Muscle of back (tissue), 11 donors: ENCODE measurements around the gene NOS1AP. TPM values are rescaled to one million over a fixed set of nuclear protein-coding genes. Genes with fewer than 3 reads are reported as not detected.

Experiments used
- DNase-seq, 3 donors: peaks; one replicate each; pipeline versions ENCODE4 v3.0.0 to v3.0.0-alpha.2; 2013
- polyA plus RNA-seq, 10 donors: library from polyadenylated mRNA; unstranded; fragments of 120-200 nt; gene quantifications; one replicate each; pipeline ENCODE4 v1.2.1, GENCODE V29; 2013; ENCODE audit not compliant: insufficient read length in 10 of 10

NOS1AP gene
- polyA plus RNA-seq, 10 donors = 0.45 to 0.89 (median 0.56) TPM

DNA sequence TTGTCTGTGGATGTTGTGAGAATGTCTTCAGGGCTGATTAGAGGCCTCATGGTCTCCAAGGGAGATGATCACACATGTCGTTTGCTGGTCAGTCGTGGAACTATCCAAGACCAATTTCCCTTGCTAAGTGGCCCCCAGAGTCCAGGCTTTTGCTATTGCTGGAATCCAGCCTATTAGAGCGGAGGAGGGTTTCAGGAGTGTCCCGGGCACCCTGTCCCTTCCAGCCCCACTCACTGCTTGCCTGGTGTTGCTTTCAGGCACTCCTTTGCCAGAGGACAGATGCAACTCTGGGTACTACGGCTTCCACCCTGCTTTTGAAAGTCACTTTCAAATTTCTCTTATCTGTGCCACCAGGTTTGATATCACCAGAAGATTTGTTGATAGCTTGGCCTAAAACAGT, 149.1 kb downstream of the NOS1AP start:
- no peak for DNase-seq

DNA sequence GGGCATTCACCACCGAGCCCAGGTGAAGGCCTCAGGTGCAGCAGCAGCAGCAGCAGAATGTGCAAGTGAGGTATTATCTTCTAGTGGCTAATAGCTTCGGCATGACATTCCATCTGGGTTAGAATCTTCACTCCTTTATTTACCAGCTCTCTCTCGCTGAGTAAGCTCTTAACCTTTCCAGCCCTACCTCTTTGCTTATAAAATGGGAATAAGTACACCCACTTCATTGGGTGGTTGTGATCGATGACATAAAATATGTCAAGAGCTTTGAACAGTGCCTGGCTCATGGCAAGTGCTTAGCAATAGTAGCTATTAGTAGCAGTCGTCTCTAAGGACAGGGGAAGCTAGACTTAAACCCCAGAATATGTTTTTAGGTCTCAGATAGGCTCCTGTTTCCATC, 149.5 kb downstream of the NOS1AP start:
- DNase-seq = no peak

DNA sequence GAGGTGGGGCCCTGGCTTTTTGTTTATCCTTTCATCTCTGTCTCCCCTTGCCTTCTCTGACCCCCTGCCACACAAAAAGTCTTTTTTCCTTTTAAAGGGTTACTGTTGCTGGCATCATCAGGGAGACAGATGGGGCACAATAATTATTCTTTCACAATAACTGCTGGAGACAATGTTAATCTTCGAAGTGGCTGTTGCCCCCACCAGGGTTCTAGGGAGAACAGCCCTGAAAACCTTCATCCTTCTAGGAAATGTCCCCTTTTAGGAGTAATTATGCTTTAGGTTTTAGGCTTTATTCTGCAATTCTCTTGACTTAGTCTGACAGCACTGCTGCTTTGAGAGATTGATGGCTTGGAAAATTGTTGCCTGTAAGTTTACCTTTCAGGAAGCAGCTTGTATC, 150.0 kb downstream of the NOS1AP start:
- no peak for DNase-seq

DNA sequence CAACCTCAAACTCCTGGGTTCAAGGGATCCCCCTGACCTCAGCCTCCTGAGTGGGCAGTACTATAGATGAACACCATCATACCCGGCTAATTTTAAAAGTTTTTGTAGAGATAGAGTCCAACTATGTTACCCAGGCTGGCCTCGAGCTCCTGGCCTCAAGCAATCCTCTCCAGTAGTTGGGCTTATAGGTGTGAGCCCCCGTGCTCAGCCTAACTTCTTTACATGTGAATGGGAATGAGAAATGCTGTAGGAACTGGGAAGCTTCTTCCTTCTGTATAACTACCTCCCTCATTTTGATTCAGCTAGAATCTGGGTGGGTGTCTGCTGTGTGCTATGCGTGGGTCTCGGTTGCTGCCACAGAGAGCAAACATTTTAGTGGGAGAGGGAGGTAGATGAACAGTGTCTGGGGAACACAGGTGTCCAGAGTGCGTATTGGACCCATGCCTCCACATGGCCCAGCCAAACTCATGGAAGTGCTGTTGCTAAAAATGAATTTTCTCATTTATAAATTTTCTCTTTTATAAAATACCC, 150.6 kb downstream of the NOS1AP start:
- no peak for DNase-seq

DNA sequence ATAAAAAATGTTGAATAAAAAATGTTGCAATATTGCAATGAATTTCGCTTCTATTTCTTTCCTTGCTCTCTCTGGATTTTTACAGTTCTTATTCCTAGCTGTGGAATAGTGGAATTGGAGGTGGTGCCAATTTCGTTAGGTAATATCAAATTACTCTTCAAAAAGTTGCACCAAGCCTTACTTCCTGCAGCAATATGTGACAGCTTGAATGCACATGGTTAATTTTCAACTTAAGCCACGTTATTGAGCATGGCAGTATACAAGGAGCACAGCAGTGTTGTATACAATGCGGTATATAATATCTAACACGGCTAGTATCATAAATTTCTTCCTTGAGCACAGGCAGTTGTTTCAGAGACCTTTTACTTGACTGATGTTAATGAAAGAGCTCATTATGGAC, 152.5 kb downstream of the NOS1AP start:
- DNase-seq = no peak

DNA sequence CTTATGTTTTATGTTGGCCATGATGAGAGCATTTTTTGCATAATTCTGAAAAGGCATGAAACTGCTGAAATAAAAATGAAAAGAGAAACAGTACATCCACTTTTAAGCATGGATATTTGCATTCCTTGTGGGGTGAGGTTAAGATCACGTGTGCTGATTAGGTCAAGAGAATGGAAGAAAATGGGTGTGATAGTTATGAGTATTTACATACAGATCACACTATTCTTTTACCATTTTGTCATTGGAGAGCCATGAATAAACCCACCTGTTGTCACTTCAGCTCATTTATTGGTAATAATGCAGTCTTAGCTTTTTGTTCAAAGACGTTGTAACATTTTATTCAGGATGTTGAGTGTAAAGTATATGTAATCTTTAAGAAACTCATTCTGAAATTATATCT, 153.2 kb downstream of the NOS1AP start:
- no peak for DNase-seq

DNA sequence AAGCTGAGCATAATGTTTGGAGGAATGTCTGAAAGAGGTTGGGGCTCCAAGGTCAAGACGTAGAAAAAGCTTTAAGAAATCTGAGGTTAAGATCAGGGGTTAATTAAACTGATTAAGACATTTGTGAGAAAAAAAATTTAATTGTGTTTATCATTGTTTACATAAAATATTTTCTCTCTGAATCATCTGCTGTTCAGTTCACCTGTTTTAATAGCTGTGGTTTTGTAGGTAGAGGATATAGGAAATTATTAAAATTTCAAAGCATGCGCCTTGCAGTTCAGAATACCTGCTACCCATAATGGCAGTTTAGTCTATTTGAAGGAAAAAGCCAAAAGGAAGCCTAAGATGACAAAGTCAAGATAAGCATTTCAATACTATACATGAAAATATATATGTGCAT, 154.0 kb downstream of the NOS1AP start:
- no peak for DNase-seq

DNA sequence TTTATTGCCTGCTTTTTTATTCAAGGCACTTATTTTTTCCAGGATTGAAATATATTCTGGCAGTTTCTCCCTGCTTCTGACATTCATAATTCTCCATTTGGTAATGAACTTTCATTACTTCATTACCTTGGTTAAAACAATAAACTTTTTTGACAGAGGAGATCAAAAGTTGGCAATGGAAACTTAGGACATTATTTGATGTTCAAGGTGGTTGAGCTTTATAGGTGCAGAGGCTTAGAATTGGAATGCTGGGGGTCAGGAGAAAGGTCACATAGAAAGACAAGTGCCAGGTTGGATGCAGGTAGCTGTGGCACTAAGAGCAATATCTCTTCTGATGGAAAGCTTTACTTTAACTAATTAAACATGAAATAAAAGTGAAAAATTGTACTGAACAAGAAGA, 154.8 kb downstream of the NOS1AP start:
- DNase-seq = no peak

DNA sequence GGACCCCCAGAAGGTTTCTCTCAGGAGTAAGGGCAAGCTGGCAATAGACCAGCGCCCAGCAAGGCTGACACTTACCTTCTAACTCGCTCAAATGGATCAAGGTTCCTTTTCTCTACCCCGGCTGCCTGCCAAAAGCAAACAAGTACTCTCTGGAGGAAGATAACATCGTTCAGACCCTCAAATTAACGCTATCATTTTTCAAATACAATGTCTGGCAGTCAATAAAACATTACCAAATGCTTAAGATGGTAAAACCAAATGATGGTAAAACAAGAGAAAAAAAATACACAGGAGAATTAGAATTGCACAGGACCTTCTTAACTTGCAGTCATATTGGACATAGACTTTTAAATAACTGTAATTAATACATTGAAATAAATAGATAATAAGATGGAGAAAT, 159.1 kb downstream of the NOS1AP start:
- no peak for DNase-seq

DNA sequence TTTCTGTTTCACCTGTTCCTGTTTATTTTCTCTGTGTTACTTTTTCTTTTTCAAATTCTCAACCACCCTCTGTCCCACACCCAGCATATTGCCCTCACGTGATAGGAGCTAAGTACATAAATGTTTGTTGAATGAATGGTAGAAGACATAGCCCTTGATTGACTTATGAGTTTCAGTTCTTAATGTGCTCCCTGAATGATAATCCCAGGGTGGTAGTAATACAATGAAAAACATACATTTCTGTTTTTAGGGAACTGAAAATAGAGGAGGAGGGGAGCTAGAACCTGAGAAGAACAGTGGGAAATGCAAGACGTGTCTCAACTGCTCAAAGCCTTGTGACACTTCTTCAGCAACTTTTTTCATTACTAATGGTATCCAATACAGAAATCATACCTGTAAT, 160.1 kb downstream of the NOS1AP start:
- DNase-seq = no peak

DNA sequence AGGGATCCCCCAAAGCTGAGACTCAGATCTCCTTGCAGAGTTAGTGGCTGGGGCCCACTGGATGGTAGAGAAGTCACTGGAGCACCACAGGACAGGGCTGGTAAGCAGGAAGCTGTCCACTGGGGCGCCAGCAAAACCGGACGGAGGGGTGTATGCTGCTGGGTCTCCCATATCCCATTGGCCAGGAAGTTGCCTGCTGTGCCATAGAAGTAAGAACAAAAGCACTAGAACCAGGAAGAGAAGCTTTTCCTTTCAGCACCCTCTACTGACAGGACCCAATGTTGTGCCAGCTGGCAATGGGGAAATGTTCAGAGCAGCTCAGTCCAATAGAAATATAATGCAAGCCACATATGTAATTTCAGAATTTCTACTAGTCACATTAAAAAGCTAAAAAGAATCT, 160.6 kb downstream of the NOS1AP start:
- no peak for DNase-seq

DNA sequence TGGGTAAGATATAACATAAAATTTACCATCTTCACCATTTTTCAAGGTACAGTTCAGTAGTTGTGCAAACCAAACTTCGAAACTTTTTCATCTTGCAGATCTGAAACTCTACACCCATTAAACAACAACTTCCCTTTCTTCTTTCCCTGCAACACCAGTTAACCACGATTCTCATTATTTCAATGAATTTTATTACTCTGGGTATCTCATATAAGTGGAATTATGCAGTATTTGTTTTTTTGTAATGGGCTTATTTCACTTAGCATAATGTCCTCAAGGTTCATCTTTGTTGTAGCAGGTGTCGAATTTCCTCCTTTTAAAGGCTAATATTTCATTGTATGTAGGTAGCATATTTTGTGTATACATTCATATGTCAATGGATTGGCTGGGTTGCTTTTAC, 161.0 kb downstream of the NOS1AP start:
- DNase-seq = no peak

DNA sequence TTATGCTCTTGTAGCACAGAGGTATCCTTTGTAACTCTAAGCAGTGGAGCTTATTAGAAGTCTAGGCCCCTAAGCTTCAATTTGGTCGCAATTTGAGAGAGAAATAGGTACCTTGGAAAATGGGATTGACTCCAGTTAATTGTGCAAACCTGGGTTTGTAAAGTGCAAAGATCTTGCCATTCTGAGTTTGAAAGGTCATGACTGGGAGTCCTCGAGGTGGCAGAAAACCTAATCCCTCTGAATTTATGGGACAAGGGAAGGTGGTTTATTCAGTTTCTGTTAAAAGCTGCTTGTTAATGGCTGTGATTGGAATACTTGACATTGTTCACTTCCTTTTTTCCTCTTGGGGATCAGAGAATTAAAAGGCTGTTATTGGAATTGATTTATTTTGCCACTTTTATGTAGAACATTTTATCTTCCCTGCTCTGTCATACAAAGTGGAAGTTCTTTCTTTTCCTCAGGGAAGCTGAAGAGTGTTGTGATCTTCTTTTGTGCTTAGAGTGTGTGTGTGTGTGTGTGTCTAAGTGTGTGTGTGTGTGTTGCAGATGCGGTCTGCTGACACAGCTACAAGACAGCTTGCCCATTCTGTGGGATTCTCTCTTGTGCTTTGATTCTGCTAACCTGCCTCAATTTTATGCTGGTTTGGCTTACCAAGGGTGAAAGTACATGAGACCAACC, 162.7 kb downstream of the NOS1AP start:
- no peak for DNase-seq

DNA sequence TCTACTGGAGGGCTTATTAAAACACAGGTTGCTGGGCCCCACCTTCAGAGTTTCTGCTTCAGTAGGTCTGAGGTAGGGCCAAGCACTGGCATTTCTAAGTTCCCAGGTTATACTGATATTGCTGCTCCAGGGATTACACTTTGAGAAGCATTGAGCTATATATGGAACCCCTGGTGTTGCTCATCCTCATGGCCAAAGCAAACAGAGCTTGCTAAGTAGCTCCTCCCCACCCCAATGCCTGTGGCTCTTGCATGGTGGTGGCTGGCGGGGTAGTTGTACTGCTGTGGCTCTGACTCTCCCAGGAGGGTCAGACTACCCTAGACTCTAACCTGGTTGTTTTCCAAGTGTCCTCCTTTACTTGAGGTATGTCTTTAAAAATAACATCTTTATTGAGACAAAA, 163.6 kb downstream of the NOS1AP start:
- no peak for DNase-seq

DNA sequence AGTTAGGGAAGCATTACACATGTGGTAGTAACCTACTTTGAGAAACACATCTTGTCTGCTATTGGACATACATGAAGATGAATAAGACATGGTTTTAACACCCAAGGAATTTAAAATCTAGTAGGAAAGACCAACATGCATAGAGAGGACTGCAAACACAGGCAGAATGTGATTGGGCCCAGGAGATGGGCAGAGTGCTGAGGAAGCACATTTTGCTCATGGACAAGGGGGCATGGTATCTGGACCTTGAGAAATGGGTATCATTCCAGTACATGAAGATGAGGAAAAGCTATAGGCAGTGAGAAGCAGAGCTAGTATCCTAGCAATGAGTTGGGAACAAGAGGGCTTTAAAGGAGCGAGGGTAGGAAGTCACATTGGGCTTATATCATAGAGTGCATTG, 164.4 kb downstream of the NOS1AP start:
- no peak for DNase-seq

DNA sequence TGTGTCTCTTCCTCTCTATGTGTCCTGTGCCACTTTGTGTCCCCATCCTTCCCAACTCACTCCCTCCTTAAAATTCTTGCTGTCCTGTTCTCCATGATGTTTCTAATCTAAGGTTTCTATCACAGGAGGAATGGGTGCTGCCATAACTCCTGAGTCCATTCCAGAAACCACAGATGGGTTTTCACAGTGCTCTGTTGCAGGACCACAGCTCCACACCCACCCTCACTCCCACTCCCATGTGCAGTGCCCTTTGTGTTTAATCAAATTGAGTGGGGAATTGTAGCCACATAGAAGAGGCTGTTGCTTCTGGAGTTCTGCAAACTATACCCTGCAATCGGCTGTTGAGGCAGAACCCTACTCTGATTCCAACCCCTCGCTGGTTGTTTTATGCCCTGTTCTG, 165.1 kb downstream of the NOS1AP start:
- DNase-seq = no peak

DNA sequence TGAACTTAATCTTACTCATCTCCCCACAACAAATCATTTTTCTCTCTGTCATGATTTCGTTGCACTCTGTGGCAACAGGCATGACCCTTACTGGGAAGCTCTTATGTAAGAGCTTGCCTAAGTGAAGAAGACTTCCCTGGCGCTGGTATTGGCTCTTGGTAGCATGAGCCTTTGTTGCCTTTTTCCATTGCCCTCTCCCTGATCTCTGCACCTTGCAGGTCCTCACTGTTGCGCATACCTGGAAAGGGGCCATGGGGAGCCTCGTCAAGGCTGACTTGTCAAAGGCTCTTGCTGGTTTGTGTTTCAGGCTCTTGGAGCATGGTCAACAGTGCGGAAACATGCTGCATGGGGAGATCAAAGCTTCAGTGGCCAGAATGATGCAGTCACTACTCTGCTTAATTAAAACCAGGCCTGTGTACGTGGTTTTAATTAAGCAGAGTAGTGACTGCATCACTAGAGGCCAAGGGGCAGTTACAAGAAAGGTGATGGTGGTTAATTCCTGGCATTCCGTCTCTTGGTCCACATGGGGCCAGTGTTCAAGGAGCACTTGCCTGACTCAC, 165.8 kb downstream of the NOS1AP start:
- DNase-seq = no peak

DNA sequence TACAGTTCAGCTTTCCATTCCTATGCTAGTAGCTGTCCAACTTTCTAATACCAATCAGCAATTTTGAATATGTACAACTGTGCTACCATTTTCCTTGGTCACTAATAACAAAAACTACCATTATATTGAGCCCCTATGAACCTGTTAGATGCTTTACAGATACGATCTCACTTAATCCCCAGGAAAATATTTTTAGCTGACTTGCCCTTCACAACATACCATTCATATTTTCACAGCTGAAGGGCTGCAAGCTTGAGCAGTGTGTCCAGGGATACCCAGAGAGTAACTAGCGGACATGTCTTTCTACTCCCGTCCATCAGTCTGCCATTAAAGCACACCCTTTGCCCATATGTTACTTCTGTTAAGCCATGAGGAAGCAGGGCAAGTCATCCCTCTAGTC, 166.7 kb downstream of the NOS1AP start:
- DNase-seq = no peak

DNA sequence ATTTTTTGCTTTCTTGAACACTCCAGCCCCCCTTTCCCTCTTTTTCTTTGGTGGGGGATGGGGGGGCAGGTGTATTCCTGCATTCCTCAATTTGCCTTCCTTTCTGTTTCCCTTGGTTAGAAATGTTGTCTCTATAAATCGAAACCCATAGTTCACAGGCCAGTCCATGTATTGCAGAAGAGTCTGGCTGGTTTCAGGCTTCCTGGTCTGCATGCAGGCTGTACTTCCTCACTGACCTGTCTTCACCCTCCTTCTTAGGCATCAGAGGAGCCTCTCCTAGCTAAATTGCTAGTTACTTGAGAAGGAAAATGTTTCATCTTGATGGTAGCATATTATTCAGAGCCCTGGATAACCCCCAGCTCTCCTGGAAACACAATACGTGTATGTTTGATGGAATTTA, 167.1 kb downstream of the NOS1AP start:
- no peak for DNase-seq

DNA sequence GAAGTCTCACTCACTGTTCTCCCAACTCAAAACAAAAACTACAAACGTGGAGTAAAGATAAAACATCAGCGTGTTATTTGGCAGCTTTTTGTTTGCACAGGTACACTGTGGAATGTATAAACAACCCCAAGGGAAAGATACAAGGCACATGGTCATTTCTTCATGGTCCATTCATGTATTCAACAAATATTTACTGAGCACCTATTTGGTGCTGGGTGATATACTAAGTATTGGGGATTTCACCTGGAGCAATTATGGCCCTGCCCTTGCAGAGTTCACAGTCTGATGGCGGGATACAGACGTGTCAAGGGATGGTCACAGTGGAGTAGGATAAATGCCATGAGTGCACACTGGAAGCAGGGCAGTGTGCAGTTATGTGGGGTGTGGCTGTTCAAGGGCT, 171.1 kb downstream of the NOS1AP start:
- no peak for DNase-seq

DNA sequence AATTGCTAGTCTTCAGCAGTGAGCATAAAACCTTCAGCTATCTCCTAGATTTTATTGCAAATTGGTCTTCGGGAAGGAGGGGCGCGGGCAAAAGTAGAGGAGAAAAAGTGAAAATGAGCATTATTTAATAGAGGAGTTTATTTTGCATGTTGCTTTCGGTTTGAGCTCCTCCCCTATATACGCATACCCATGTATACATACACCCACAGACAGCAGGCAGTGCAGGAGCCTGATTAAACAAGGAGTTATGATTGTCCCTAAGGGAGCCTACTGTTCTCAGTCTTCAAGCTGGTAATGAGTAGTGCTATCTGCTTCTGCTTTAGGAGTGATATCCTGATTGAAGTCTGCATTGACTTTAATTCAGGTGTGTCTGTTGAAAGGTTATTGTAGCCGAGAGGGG, 173.3 kb downstream of the NOS1AP start:
- no peak for DNase-seq

DNA sequence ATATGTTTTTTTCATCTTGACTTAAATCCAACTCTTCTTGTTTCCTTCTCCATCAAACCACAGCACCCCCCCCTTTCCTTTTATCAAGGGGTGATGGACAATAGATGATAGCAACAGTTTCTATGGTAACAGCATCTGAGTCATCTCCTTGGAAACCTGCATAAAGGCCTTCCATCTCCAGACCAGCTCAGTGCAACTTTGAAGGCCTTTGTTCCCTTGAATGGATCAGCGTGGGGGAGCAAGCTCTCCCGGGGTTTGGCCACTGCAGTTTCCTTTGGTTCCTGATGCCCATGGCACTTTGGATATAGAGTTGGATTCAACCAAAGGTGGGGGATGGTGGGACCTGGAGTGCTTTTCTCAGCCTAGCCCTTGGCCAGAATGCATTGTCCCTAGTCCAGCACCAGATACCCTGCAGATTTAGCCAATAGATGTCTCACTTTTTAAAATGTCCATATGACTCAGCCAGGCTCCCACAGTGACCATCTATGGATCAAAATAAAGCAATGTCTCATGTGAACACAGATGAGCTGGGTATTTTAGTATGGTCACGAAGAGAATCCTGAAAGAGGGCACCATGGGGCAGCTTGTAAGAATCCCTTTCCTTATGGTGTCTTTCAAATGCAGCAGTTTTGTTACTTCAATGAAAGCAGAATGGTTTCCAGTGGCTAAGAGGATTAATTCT, 179.5 kb downstream of the NOS1AP start:
- DNase-seq = no peak

DNA sequence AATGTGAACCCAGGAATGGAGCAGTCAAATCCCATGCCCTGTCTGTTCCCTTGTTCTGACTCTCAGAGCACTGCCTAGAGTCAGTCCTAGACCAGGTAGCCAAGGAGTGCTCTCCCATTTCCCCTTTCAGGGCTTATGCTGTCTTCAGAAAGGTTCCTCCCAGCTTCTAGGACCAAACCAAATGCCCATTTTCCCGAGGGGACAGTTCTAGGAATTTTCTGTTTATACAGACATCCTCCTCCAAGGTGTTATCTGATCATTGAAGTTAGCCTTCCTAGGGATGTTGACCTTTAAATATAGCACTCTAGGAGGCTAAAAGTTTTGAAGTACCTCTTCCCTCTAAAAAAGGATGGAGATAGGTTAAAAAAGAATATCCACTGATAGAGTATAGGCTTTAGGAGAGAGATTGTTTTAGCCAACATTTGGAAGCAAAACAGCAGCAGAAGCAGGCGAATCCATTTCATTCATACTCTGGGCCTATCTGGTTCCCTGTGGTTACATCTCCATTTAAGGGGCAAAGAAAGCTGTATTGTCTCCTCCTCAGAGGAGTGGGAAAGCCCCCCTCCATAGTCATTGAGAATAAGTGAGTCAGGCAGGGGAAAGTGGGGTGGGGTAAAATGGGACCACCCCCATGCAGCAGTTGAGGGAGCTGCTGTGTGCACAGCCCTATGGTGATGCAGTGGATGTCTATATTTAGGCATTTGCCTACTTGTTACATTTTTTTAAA, 180.7 kb downstream of the NOS1AP start:
- no peak for DNase-seq
